GM21576 (cell line): ENCODE results near the gene ACACA.

ENCODE experiments used
- ATAC-seq: cut with Tn5 transposase; IDR thresholded peaks from one replicate; pipeline ENCODE4 v1.9.1; 2021; ENCODE audit warnings: mild to moderate bottlenecking, moderate library complexity; ENCODE audit not compliant: unreplicated experiment

The ACACA gene

GRCh38 chr17:37246085-37246484, 160.6 kb downstream of the ACACA start:
- no peak for ATAC-seq

GRCh38 chr17:37240381-37240780, 166.3 kb downstream of the ACACA start:
- no peak for ATAC-seq

GRCh38 chr17:37239690-37240334, 166.8 kb downstream of the ACACA start:
- no peak for ATAC-seq

GRCh38 chr17:37234106-37234505, 172.5 kb downstream of the ACACA start:
- no peak for ATAC-seq

- ATAC-seq: no peak
Observed at GRCh38 chr17:37233036-37233435, 173.6 kb downstream of the ACACA start.

- no peak for ATAC-seq
Observed at GRCh38 chr17:37231887-37232286, 174.7 kb downstream of the ACACA start.

GRCh38 chr17:37230633-37231032, 176.0 kb downstream of the ACACA start:
- ATAC-seq: no peak

- ATAC-seq: no peak
Observed at GRCh38 chr17:37225465-37225864, 181.2 kb downstream of the ACACA start.

GRCh38 chr17:37221865-37222264, 184.8 kb downstream of the ACACA start:
- no peak for ATAC-seq

- no peak for ATAC-seq
Observed at GRCh38 chr17:37220607-37220953, 186.1 kb downstream of the ACACA start.

- no peak for ATAC-seq
Observed at GRCh38 chr17:37219876-37220606, 186.6 kb downstream of the ACACA start.

- no peak for ATAC-seq
Observed at GRCh38 chr17:37218849-37219248, 187.8 kb downstream of the ACACA start.

GRCh38 chr17:37214416-37214815, 192.2 kb downstream of the ACACA start:
- ATAC-seq: no peak

GRCh38 chr17:37213927-37214326, 192.7 kb downstream of the ACACA start:
- no peak for ATAC-seq

GRCh38 chr17:37212179-37212578, 194.5 kb downstream of the ACACA start:
- no peak for ATAC-seq

- no peak for ATAC-seq
Observed at GRCh38 chr17:37211136-37211535, 195.5 kb downstream of the ACACA start.

GRCh38 chr17:37207103-37207502, 199.5 kb downstream of the ACACA start:
- ATAC-seq: no peak

GRCh38 chr17:37206299-37206698, 200.3 kb downstream of the ACACA start:
- no peak for ATAC-seq

GRCh38 chr17:37200497-37200896, 206.1 kb downstream of the ACACA start:
- no peak for ATAC-seq

GRCh38 chr17:37197336-37197735, 209.3 kb downstream of the ACACA start:
- no peak for ATAC-seq

- ATAC-seq: no peak
Observed at GRCh38 chr17:37194208-37194607, 212.4 kb downstream of the ACACA start.

GRCh38 chr17:37191219-37191618, 215.4 kb downstream of the ACACA start:
- ATAC-seq: no peak

GRCh38 chr17:37190493-37190892, 216.1 kb downstream of the ACACA start:
- no peak for ATAC-seq
